Trophoblast cell (in vitro differentiated cells and primary cell): ENCODE results near the gene EPM2AIP1.
A peak's percentile ranks its signal among the peaks of the same experiment; 100 is the strongest.
"Not testable (repeated sequence)": the region's sequence is repeated elsewhere in the genome, so short reads cannot be mapped to it uniquely, and the experiment has no call there.

Source experiments
- DNase-seq, 2 donors: peaks; one replicate each; pipeline ENCODE4 v3.0.0-alpha.2; 2016
- H2AFZ ChIP-seq: 2 replicates; pipeline ENCODE4 v1.6.1; 2013; ENCODE audit warnings: low read length, moderate library complexity, mild to moderate bottlenecking; ENCODE audit not compliant: insufficient read depth, poor library complexity
- H2AK5ac ChIP-seq: 2 replicates; pipeline ENCODE4 v1.6.1; 2013; ENCODE audit warnings: mild to moderate bottlenecking, low read length
- H2BK120ac ChIP-seq: 2 replicates; pipeline ENCODE4 v1.6.1; 2013; ENCODE audit warnings: low read length, mild to moderate bottlenecking, moderate library complexity; ENCODE audit not compliant: insufficient read depth, poor library complexity
- H2BK12ac ChIP-seq: 2 replicates; pipeline ENCODE4 v1.6.1; 2013; ENCODE audit warnings: mild to moderate bottlenecking, low read length, moderate library complexity
- H2BK5ac ChIP-seq: 2 replicates; pipeline ENCODE4 v1.6.1; 2013; ENCODE audit warnings: low read length, low read depth, moderate library complexity, mild to moderate bottlenecking; ENCODE audit not compliant: poor library complexity
- H3K14ac ChIP-seq: 2 replicates; pipeline ENCODE4 v1.6.1; 2013; ENCODE audit warnings: mild to moderate bottlenecking, low read length
- H3K18ac ChIP-seq: 2 replicates; pipeline ENCODE4 v1.6.1; 2013; ENCODE audit warnings: mild to moderate bottlenecking, low read length
- H3K23ac ChIP-seq: 2 replicates; pipeline ENCODE4 v1.6.1; 2013; ENCODE audit warnings: low read length
- H3K27ac ChIP-seq: 2 replicates; pipeline ENCODE4 v1.5.1; 2013; ENCODE audit warnings: low read depth, mild to moderate bottlenecking, inconsistent platforms, low read length, moderate library complexity
- H3K27me3 ChIP-seq: 2 replicates; pipeline ENCODE4 v1.6.1; 2013; ENCODE audit warnings: inconsistent platforms, mild to moderate bottlenecking, low read length, moderate library complexity; ENCODE audit not compliant: insufficient read depth
- H3K36me3 ChIP-seq, 2 experiments: 1 replicate in 1 of 2; 2 replicates in 1 of 2; pipeline ENCODE4 v1.6.1; 2013; ENCODE audit warnings: low read length in 2 of 2, mild to moderate bottlenecking in 2 of 2, moderate library complexity in 1 of 2; ENCODE audit not compliant: insufficient read depth in 2 of 2, control insufficient read depth in 1 of 2
- H3K4ac ChIP-seq: 2 replicates; pipeline ENCODE4 v1.6.1; 2013; ENCODE audit warnings: low read depth, mild to moderate bottlenecking, low read length, moderate library complexity
- H3K4me1 ChIP-seq, 2 experiments: 1 replicate in 1 of 2; 2 replicates in 1 of 2; pipeline ENCODE4 v1.6.1; 2013; ENCODE audit warnings: low read length in 2 of 2, mild to moderate bottlenecking in 2 of 2, moderate library complexity in 1 of 2; ENCODE audit not compliant: insufficient read depth in 2 of 2, control insufficient read depth in 1 of 2
- H3K4me2 ChIP-seq: 2 replicates; pipeline ENCODE4 v1.6.1; 2013; ENCODE audit warnings: inconsistent platforms, mild to moderate bottlenecking, low read length, moderate library complexity
- H3K4me3 ChIP-seq: 2 replicates; pipeline ENCODE4 v1.5.1; 2013; ENCODE audit warnings: mild to moderate bottlenecking, low read depth, low read length, inconsistent platforms
- H3K79me1 ChIP-seq: one replicate; pipeline ENCODE4 v1.6.1; 2013; ENCODE audit warnings: low read length
- H3K79me2 ChIP-seq: 2 replicates; pipeline ENCODE4 v1.6.1; 2013; ENCODE audit warnings: low read length, mild to moderate bottlenecking; ENCODE audit not compliant: control insufficient read depth, insufficient read depth, poor library complexity
- H3K9ac ChIP-seq: 2 replicates; pipeline ENCODE4 v1.6.1; 2013; ENCODE audit warnings: mild to moderate bottlenecking, low read length
- H3K9me3 ChIP-seq: 2 replicates; pipeline ENCODE4 v1.6.1; 2013; ENCODE audit warnings: low read depth, mild to moderate bottlenecking, control low read depth, inconsistent platforms, low read length; ENCODE audit not compliant: insufficient read depth
- H4K12ac ChIP-seq: 2 replicates; pipeline ENCODE4 v1.6.1; 2013; ENCODE audit warnings: low read depth, mild to moderate bottlenecking, low read length, moderate library complexity
- H4K8ac ChIP-seq: 2 replicates; pipeline ENCODE4 v1.6.1; 2013; ENCODE audit warnings: low read depth, mild to moderate bottlenecking, low read length, moderate library complexity
- H4K91ac ChIP-seq: one replicate; pipeline ENCODE4 v1.6.1; 2013; ENCODE audit warnings: low read depth, mild to moderate bottlenecking, low read length, moderate library complexity
- WGBS: extraction: QIAGEN DNeasy Blood & Tissue Kit; methylation state at CpG from one replicate; pipeline ENCODE4 v1.1.7; 2013; ENCODE audit warnings: missing lambda C conversion rate; ENCODE audit not compliant: insufficient read length, insufficient coverage; ENCODE audit errors: extremely low coverage; 5-methylcytosine and 5-hydroxymethylcytosine counted together

EPM2AIP1 gene

DNA sequence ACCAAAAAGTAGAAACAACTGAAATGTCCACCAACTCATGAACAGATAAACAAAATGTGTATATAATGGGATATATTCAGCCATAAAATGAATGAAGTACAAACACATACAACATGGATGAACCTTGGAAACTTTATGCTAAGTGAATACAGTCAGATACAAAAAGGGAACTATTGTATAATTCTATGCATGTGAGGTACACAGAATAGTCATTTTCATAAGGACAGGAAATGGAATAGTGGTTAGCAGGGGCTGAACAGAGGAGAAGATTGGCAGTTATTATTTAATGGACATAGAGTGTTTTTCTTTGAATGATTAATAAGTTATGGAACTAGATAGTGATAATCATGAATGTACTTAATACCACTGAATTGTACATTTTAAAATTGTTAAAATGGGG is 28.1 kb downstream of the EPM2AIP1 start:
- Histone ChIP-seq H3K79me1 (peaks cover 7% of the 10 kb centered on the region), H3K23ac (no peak overlapping the region), H3K4me3 (no peak overlapping the region)

DNA sequence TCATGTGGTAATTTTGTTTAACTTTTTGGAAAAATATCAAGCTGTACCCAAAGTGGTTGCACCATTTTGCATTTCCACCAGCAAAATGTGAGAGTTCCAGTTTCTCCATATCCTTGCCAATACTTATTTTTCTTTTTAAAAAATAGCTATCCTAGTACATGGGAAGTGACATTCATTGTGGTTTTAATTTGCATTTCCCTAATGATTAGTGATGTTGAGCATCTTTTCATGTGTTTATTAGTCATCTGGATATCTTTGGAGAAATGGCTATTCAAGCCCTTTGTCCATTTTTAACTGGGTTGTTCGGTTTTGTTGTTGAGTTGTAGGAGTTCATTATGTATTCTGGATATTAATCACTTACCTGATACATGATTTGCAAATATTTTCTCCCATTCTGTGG is 28.6 kb downstream of the EPM2AIP1 start:
- Histone ChIP-seq H2BK12ac (no peak overlapping the region), H3K18ac (no peak overlapping the region), H3K27me3 (no peaks in the 10 kb centered on the region), H3K23ac (no peak overlapping the region), H4K12ac (no peak overlapping the region), H2BK120ac (no peak overlapping the region), H2BK5ac (no peak overlapping the region), H3K4me2 (no peak overlapping the region), H3K4ac (no peak overlapping the region), H3K9me3 (no peaks in the 10 kb centered on the region), H3K79me2 (no peaks in the 10 kb centered on the region), H3K14ac (no peak overlapping the region), H3K79me1 (peaks cover 6% of the 10 kb centered on the region), H3K9ac (no peak overlapping the region), H4K8ac (no peak overlapping the region), H3K4me1 (peaks cover 4 to 6% of the 10 kb centered on the region in 2 experiments), H2AFZ (no peak overlapping the region), H4K91ac (no peak overlapping the region), H3K27ac (no peak overlapping the region), H2AK5ac (no peak overlapping the region), H3K36me3 (no peaks in the 10 kb centered on the region), H3K4me3 (no peak overlapping the region)
- WGBS: no CpG with 5 or more reads among the region's 1 CpG
- DNase-seq: no peak

More for the DNA sequence above, 28.1 kb downstream of the EPM2AIP1 start:
- no peak overlapping the region for H3K9ac ChIP-seq
- H2BK5ac ChIP-seq: peak overlapping the region; percentile 88
- H4K8ac ChIP-seq: no peak overlapping the region
- peak overlapping the region; percentile 63 for H3K27ac ChIP-seq
- no peak overlapping the region for H2AK5ac ChIP-seq
- H3K4me2 ChIP-seq: peak overlapping the region; percentile 52
- H2AFZ ChIP-seq: no peak overlapping the region
- H3K4me1 ChIP-seq: peaks cover 5 to 6% of the 10 kb centered on the region in 2 experiments
- H2BK12ac ChIP-seq: peak overlapping the region; percentile 99
- H3K27me3 ChIP-seq: no peaks in the 10 kb centered on the region
- H3K4ac ChIP-seq: peak overlapping the region; percentile 64
- peak overlapping the region; percentile 92 for H4K91ac ChIP-seq
- no peaks in the 10 kb centered on the region for H3K36me3 ChIP-seq
- peak overlapping the region; percentile 94 for H3K18ac ChIP-seq
- peak overlapping the region; percentile 90 for H2BK120ac ChIP-seq
- H3K9me3 ChIP-seq: no peaks in the 10 kb centered on the region
- no peak for DNase-seq
- H4K12ac ChIP-seq: no peak overlapping the region
- H3K14ac ChIP-seq: peak overlapping the region; percentile 88
- no peaks in the 10 kb centered on the region for H3K79me2 ChIP-seq

DNA sequence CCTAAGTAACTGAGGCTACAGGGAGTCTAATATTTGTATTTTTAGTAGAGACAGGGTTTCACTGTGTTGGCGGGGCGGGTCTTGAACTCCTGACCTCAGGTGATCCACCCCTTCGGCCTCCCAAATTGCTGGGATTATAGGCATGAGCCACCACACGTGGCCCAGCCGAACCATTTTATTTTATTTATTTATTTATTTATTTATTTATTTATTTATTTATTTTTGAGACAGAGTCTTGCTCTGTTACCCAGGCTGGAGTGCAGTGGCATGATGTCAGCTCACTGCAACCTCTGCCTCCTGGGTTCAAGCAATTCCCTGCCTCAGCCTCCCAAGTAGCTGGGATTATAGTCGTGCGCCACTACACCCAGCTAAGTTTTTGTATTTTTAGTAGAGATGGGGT is 29.9 kb downstream of the EPM2AIP1 start:
- H2AFZ ChIP-seq, H3K9ac ChIP-seq, H3K27ac ChIP-seq, H3K4me2 ChIP-seq, H2AK5ac ChIP-seq, H3K4me1 ChIP-seq, H2BK12ac ChIP-seq, H4K12ac ChIP-seq, H3K9me3 ChIP-seq, H3K18ac ChIP-seq, H3K79me1 ChIP-seq, H3K23ac ChIP-seq, H3K36me3 ChIP-seq, DNase-seq, H3K14ac ChIP-seq, H3K4ac ChIP-seq, H3K4me3 ChIP-seq, H2BK120ac ChIP-seq, H2BK5ac ChIP-seq, H3K27me3 ChIP-seq, H3K79me2 ChIP-seq, H4K91ac ChIP-seq, H4K8ac ChIP-seq: not testable (repeated sequence)
- WGBS: no CpG with 5 or more reads among the region's 7 CpGs

DNA sequence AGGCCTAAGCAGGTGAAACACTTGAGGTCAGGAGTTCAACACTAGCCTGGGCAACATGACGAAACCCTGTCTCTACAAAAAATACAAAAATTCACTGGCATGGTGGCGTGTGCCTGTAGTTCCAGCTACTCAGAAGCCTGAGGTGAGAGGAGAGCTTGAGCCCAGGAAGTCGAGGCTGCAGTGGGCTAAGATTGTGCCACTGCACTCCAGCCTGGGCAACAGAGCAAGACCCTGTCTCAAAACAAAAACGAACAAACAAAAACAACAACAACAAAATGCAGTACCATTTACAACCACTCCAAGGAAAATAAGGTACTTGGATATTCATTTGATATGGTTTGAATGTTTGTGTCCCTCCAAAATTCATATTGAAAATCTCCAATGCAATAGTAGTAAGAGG is 32.4 kb downstream of the EPM2AIP1 start:
- Histone ChIP-seq H3K79me2 (no peaks in the 10 kb centered on the region), H3K27me3 (no peaks in the 10 kb centered on the region), H4K8ac (no peak overlapping the region), H3K79me1 (peaks cover 2% of the 10 kb centered on the region), H3K18ac (no peak overlapping the region), H3K14ac (no peak overlapping the region), H2AFZ (no peak overlapping the region), H2BK12ac (no peak overlapping the region), H3K9ac (no peak overlapping the region), H2BK120ac (no peak overlapping the region), H3K4me2 (no peak overlapping the region), H4K91ac (no peak overlapping the region), H3K23ac (no peak overlapping the region), H2BK5ac (no peak overlapping the region), H3K4me1 (peaks cover 3% of the 10 kb centered on the region in 2 experiments), H3K9me3 (no peaks in the 10 kb centered on the region), H3K4ac (no peak overlapping the region), H4K12ac (no peak overlapping the region), H3K27ac (no peak overlapping the region), H3K36me3 (no peaks in the 10 kb centered on the region), H2AK5ac (no peak overlapping the region), H3K4me3 (no peak overlapping the region)
- no peak for DNase-seq
- no CpG with 5 or more reads among the region's 4 CpGs for whole genome bisulfite sequencing
